GM19455 (cell line): ENCODE data around the gene CLTRN.
"Not testable (repeated sequence)": the region's sequence is repeated elsewhere in the genome, so short reads cannot be mapped to it uniquely, and the experiment has no call there.

Source experiments
- ATAC-seq: cut with Tn5 transposase; IDR thresholded peaks from one replicate; pipeline ENCODE4 v1.9.1; 2021; ENCODE audit not compliant: unreplicated experiment

CLTRN gene, protein sequence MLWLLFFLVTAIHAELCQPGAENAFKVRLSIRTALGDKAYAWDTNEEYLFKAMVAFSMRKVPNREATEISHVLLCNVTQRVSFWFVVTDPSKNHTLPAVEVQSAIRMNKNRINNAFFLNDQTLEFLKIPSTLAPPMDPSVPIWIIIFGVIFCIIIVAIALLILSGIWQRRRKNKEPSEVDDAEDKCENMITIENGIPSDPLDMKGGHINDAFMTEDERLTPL

DNA sequence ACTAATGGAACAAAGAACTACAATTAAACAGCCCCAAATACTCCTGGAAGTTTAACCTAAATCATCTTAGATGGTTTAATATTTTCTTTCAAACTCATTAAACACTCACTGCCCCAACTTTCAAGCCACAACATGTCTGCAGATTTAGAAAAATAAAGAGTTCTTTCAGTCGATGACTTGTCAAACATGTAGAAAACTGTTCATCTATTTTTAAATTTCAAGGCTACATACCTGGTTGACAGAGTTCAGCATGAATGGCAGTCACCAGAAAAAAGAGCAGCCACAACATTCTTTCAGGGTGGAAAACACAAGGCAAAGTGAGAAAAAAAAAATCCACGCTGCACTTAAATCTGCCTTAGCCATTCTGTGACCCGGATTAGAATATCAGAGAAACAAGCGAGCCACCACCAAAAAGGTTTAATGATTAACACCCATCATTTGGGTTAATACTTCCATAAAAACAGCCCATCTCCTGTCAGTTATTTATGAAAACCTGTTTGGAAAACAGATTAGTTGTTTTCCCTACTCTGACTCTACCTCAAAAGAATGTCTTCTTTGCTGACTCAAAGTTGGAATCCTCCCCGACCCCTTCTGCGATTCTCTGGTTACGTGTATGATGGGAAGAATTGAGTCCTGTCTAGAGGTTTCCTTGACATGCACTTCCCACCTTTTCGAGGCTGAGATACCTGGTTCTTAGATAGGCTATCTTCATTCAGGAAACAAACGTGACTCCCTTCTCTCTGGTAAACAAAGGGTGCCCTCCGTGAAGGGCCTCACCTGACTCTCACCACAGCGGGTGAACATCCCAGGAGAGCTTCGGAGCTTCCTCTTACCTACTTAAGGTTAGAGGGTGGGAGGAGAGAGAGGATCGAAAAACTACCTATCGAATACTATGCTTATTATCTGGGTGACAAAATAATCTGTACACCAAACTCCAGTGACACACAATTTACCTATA is at the start of gene CLTRN:
Gene CLTRN (minus strand): TSS at position 319 of the 958 bp plus-strand sequence. CDS start 30 bp downstream, at position 289.
- ATAC-seq: no peak

DNA sequence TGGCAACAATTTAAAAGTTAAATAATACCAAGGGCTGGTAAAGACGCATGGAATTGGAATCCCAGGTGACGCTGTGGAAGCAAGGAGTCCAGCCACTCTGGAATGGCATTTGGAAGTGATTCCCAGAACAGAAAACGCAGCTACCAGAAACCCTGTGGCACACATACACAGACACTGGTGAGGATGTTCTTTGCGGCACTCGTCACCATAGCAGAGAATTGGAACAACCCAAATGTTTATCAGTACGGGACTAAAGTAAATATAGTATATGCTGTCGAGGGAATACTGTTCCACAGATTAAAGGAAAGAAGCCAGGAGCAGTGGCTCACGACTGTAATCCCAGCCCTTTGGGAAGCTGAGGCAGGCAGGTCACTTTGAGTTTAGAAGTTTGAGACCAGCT is 39.7 kb upstream of the CLTRN start:
- not testable (repeated sequence) for ATAC-seq

DNA sequence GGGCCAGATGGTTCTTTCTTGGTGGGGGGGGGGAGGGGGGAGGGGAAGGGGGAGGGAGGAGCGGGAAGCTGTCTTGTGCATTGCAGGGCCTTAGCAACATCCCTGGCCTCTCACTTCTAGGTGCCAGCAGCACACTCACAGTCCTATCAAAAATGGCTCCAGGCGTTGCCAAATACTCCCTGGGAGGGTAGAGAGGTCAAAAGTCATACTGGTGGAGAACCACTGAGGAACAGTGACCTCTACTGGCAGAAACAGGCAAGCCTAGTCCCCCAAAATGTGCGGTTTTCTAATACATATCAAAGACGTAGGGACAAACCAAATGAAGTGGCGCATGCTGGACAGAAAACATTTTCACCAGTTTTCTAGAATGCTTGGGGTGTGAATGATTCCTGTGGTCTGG is 39.2 kb upstream of the CLTRN start:
- ATAC-seq: not testable (repeated sequence)

DNA sequence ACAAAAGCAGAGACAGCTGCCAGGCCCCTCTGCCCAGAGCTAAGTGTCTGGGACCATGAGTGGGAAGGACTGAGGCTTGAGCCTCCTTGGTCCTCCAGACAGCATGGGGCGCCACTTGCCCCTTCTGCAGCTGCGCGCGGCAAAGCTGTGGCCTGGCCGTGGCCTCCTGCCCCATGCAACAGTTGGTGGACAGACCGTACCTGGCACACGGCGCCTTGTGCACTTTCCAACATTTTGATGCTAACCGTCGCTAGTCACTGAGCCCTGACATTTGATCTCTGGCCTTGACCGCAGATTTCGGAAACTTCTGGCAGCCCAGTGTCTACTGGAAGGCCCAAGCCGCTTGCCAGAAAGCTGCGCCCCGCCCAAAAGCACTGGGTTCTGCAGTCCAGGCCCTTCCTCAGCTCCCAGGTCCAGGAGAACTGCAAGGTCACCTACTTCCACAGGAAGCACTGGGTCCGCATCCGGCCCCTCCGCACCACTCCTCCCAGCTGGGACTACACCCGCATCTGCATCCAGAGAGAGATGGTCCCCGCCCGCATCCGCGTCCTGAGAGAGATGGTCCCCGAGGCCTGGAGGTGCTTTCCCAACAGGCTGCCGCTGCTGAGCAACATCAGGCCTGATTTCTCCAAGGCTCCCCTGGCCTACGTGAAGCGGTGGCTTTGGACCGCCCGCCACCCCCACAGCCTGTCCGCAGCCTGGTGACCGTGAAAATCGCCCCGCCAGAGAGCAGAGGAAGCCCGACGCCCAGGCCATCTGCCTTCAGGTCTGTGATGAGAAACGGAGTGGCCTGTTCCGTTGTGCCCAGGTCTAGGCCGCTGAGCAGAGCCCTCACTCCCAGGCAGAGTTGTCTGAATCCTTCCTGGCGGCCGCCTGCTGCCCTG is 38.1 kb upstream of the CLTRN start:
- ATAC-seq: no peak

DNA sequence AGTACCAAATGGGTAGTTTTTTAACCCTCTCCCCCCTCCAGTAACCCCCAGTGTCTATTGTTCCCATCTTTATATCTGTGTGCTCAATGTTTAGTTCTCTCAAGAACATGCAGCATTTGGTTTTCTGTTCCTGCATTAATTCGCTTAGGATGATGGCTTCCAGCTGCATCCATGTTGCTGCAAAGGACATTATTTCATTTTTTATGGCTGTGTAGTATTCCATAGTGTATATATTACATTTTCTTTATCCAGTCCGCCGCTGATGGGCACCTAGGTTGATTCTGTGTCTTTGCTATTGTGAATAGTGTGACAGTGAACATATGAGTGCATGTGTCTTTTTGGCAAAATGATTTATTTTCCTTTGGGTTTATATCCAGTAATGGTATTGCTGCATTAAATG is 31.9 kb upstream of the CLTRN start:
- ATAC-seq: no peak

DNA sequence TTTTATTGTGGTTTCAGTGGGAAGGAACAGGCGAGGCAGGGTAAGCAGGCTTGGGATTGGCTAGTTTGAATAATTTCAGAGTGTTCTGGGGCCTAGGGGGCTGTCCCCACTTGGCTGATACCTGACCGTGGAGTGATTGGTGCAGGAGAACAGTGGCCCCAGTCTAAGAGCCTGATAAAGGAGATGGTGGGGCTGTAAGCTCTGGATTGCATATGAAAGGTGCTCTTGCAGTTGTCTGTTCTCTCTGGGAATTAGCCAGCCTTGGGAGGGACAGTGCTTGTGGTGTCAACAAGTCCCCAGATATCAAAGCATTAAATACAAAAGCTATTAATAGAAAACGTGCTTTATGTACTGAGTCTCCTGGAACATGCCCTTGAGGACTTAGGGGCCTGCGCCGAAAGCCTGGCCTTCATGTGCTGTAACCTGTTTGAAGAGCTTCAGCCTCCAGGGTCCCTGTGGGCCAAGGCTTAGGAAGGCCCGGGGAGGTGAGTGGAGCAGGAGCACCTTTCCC is 30.4 kb upstream of the CLTRN start:
- no peak for ATAC-seq

DNA sequence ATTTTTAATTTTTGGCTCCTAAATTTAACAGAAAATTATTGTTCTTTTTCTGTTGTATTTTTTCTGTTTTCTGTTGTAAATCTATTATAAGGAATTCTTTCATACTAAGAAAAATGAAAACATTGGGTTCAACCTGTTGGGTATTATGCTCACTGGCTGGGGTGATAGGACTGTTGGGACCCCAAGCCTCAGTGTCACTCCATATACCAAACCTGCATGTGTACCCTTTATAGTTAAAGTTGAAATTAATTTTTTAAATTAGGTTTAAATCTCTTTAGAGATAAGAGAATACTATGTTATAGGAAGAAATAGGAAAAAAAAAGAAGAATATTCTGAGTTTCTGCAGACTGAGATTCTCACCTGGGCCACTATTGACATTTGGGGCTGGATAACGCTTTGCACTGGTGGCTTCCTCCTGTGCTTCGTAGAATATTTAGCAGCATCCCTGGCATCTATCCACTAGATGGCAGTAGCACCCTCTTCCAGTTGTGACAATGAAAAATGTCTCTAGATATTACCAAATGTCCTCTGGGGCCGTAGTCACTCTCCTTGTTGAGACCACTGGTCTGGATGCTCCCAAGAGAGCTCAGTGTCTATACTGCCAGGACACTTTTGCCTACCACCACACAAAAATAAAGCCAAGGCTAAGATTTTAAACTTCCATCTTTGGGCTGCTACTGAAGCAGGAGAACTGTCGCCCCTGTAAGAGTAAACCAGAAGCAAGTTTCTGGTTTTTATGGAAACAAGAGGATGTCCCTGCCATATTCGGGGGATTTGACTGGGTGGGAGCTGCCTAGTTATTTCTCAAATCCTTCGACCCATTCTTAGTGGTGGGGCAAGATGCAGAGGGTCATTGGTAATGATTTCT is 22.4 kb upstream of the CLTRN start:
- ATAC-seq: peak; percentile 64

DNA sequence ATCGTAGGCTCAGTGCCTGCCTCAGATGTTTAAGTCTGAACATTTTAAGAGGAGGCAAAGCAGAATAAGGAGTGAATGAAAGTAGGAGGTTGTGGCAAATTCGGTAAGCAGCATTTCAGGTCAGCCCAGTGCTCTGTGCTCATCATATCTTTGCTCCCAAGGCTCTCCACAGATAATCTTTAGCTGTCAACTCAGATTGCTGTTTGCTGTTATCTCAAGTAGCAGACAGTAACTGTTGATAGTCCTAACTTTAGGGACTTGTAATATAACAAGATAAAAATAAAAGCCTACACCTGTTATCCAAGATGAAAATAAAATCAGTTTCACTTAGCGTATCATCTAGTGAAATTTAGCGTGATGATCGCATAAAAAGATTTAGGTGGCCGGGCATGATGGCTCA is 18.6 kb upstream of the CLTRN start:
- ATAC-seq: no peak

DNA sequence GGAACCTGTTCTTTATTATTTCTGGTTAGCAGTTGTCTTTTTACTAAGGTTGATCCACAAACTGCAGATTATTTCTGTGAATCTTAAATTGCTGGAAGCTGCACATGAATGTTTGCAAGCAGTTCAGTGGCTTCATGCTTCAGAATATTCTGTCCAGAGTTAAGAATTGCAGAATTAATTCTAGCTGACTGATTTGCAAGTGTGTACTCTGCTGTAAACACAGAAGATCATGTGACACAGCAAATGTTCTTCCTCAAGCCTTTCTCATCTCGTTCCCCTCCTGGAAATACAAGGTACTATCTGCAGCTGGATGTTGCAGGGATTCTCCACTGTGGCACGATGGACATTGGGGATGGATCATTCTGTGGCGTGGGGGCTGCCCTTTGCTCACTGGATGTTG is 16.8 kb upstream of the CLTRN start:
- ATAC-seq: no peak

DNA sequence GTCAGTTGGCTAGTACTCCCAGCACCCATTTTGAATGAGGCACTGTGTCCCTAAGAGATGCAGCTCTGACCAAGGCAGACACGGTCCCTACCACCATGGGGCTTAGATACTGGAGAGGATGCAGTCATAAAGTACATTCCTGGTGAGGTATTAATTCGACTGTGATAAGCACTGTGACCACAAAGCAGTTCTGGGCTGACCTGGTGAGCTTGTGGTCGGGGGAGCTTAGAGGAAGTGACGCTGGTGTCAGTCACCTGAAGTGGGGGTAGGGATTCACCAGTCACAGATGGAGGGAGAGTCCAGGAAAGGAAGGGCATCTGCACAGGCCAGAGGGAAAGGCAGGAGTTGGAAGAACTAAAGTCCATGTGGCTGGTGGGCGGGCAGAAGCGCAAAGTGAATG is 15.8 kb upstream of the CLTRN start:
- ATAC-seq: no peak

DNA sequence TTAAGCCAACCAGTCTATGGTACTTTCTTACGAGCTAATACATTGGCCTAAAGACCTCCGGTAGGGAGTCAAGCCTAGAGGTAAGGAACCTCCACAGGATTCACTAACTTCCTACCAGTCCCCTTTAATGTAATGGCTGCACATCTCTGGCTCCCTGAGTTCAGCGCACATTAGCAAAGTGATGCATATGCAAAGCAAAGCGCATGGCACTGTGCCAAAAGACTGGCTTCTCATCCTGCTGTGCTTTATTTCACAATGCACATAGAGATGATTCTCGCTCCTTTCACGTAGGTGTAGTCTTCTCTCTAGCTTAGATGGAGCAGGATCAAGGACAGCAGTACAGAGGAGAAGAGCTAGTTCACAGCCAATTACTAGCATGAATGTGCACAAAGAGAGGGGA is 14.6 kb upstream of the CLTRN start:
- ATAC-seq: no peak

DNA sequence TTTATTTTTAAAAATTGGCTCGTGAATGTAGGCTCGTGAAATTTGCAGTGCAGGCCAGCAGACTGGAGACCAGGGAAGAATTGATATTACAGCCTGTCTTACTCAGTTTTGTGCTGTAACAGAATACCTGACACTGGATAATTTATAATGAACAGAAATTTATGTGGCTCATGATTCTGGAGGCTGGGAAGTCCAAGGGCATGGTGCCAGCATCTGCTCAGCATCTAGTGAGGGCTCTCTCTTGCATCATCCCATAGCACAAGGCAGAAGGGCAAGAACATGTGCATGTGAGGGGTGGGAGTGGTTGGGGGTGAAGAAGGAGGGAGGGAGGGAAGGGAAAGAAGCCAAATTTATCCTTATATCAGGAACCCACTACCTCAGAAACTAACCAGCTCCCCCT is 13.7 kb upstream of the CLTRN start:
- no peak for ATAC-seq

DNA sequence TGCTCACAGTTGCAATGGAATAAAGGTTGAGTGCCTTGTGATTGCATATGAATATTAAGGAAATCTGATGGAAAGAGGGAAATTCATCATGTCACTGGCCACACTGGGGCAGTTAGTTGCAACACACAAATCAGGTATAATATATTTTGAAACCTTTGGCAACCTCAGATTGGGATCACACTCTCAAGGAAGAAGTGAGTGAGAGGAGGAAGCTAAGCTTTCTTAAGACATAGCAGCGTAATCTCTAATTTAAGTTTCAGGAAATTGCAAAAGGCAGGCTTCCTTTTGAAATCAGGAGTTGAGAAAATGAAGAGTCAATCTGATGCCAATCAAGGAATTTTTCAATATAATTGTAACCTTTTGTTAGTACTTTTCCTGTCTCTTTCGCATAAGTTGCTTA is 12.3 kb upstream of the CLTRN start:
- no peak for ATAC-seq

DNA sequence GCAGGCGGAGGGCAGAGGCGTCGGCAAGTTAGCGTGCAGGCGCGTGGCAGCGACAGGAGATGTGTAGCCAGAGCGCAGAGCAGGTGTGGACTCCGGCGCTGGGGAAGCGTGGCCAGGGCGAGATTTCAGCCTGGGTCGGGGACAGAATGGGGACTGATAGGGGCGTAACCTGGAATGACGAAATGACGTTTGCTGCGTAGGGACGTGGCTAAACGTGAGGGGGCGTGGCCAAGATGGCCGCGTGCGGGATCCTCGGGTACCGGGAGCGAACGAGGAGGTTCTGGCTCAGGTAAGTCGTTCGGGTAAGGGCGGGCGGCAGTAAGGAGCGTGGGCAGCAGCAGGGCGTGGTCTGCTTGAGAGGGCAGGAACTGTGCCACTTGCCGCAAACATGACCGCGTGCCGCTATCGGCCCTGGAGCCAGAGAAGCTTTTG is 10.9 kb upstream of the CLTRN start:
- ATAC-seq: peak; percentile 78

DNA sequence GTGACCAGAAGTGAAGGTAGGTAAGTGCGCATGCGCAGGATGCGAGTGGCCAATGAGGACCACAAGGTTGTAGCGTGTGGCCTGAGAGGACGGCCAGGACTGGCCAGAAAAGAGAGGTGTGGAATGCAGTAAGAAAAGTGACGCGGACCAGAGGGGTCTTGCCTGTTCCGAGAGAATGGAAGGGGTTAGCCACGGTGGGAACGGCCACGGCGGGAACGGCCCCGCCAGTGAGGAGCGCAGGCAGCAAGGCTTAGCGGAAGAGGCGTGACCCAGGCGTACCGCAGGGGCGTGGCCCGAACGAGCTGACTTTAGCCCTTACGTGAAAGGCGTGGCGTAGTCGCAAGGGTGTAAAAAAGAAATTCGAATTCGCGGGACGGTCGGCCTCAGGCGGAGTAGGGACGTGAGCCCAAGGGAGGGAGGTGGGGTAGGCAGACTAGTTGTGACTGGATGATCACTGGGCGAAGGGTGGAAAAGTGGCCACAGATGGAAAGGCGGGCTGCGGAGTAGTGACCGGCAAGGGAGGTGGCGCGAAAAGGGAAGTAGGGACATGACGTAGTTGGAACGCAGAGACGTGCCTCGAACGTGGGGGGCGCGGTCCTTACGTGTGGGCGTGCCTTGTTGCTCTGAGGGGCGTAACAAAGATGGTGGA is 10.4 kb upstream of the CLTRN start:
- ATAC-seq: peak; percentile 79

DNA sequence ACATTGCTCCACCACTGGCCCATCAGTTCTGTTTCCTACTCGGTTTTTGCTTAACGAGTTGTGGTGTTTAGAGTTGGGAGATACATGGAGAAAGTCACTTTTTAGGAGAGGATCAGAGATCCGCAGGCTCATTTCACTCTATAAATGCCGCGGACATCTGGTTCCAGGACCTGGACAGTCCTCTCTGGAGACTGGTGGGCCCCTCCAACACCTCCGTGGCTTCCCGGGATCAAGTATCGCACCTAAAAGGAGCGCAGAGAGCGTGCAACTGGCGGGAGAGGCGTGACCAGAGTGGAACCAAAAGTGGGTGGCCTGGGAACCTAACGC is 9.9 kb upstream of the CLTRN start:
- ATAC-seq: no peak

DNA sequence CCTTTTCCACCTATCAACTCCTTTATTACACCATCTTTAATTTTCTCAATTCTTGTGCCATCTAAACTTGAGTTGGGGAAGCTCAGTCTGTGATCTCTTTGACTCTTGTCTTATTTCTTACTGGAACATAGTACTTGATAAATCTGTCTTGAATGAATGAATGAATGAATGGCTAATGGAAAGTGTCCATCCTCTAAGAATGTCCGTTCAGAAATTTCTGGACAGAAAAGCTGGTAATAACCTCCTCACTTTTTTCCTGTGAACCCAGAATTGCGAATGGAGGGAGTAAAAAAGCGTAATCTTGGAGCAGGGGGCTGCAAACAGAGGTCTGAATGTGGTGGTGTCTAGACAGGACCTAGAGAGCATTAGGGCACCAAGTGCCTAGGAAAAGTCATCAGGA is 9.4 kb upstream of the CLTRN start:
- ATAC-seq: no peak

DNA sequence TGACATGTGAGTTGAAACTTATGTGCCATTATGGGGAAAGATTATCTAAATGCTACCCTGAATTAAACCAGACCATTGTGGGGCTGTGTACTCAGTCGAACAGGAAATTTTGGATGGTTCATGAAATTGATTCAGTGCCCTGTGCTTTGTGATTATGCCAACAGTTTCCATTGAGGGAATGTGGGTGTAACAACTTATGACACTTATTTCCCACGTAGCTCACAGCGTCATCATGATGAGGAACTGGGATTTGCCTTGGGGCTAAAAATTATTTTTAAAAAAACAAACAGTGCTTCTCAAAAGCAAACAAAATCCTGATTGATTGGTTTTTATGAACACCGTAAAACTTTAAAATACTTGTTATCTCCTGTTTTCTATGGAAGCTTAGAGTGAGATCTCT is 8.3 kb upstream of the CLTRN start:
- ATAC-seq: no peak

DNA sequence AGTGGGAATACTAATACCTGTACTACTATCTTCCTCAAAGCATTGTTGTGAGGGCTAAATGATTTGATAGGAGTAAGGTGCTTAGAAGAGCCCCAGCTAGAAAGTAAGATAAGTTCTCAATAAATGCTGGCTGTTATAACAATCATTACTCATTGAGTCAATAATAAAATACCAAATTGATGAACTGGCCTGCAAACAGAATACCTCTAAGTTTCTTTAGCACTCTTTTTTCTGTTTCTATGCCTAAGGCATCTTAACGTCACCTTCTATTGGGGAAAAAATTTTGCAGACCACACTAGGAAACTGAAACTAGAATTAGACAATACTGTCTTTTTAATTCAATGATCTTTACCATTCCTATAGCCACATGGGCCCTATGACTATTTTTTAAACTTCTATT is 1.2 kb downstream of the CLTRN start:
- ATAC-seq: no peak

DNA sequence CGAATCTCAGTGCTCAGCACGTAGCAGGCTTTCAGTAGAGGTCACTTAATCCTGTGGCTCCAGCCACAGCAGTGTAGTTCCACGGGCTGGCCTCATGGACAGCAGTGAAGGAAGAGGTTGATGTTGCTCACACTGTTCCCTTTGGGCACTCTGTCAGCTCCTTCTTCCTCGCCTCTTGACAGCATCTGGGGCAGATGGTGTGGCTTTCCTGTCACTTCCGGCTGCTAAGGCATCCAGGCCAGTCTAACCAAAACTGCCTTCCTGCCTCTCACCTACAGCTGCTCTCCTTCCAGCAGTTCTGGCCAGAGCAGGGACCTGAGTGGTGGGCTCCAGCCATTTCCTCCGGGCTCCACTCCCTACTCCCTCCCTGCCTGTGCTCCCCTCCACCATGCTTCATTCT is 9.8 kb downstream of the CLTRN start:
- not testable (repeated sequence) for ATAC-seq
